VCaP (cell line): Measurements from ENCODE around the gene GSE1.

Experiments used
- H3K27ac ChIP-seq: fragments of 450-650 bp; 2 replicates; pipeline ENCODE4 v1.5.1; 2017
- TF ChIP-seq, protein P1 (sequence below): fragments of 450-650 bp; conservative IDR thresholded peaks from 2 replicates; pipeline ENCODE4 v1.5.1; 2017; ENCODE audit warnings: mild to moderate bottlenecking, moderate library complexity

The GSE1 gene

DNA sequence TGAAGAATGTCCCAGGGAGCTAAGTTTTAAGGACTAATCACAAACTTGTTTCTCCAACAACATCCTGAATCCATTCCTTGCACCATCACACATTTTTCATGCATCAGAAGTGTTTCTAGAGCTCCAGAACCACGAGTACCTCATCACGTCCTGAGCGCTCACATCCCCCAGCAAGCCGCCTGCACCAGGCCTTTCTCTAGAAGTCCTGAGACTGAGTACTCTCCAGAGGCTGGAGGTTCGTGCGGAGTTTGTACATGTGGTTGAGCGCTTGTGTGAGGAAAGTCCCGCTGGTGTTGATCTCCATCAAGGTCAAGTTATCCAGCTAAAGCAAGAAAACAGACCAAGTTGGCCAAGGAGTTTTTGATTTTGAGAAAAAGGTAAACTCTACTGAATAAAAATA lies 64.9 kb downstream of the GSE1 start:
- TF ChIP-seq, protein P1, sequence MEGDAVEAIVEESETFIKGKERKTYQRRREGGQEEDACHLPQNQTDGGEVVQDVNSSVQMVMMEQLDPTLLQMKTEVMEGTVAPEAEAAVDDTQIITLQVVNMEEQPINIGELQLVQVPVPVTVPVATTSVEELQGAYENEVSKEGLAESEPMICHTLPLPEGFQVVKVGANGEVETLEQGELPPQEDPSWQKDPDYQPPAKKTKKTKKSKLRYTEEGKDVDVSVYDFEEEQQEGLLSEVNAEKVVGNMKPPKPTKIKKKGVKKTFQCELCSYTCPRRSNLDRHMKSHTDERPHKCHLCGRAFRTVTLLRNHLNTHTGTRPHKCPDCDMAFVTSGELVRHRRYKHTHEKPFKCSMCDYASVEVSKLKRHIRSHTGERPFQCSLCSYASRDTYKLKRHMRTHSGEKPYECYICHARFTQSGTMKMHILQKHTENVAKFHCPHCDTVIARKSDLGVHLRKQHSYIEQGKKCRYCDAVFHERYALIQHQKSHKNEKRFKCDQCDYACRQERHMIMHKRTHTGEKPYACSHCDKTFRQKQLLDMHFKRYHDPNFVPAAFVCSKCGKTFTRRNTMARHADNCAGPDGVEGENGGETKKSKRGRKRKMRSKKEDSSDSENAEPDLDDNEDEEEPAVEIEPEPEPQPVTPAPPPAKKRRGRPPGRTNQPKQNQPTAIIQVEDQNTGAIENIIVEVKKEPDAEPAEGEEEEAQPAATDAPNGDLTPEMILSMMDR: no peak
- H3K27ac ChIP-seq: no peak overlapping the region

DNA sequence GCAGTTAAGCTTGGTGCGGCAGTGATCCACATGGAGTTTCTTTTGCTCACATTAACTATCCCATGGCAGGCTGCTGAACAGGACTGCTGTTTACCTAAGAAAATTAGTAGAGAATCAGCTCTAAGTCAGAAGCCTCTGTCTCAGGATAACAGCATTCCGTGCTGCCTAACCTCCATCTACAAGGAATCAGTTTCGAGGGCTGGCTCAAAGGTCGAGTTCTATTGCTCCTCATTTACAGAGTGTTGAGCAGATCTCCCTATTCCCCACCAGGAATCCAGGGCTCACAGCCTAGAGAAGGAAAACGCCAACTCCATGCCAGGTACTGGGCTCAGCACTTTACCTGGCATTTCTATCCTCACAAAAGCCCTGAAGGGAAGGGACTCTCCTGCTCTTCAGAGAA lies 65.7 kb downstream of the GSE1 start:
- TF ChIP-seq, protein P1: no peak
- H3K27ac ChIP-seq: no peak overlapping the region

GRCh38 chr16:85679870-85680269 lies 66.7 kb downstream of the GSE1 start:
- no peak overlapping the region for H3K27ac ChIP-seq
- TF ChIP-seq, protein P1: no peak

DNA sequence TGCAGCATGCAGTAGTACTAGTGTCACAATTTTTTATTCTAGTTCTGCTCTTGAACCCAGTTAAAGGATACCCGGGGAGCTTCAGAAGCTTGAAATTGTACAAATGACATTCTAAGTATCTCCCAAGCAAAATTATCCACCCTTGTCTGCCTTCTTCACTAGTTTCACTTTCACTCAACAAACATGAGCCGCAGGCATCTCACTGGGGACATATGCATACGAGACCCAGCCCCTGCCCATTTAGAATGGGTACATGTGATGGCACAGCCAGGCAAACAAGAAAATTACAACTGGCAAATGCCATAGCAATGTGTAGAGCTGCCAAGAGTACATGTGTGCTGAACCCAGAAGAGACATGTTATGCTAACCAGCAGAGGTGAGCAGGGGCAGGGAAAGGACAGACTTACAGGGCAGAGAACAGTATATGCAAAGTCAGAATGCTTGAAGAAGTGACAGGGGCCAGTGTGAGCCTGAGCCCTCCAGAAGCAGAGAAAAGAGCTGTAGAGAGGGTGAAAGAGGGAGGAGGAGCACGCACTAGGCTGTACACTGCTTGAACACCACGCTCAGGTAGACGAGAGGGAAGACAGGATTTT lies 67.3 kb downstream of the GSE1 start:
- no peak overlapping the region for H3K27ac ChIP-seq
- TF ChIP-seq, protein P1: no peak

DNA sequence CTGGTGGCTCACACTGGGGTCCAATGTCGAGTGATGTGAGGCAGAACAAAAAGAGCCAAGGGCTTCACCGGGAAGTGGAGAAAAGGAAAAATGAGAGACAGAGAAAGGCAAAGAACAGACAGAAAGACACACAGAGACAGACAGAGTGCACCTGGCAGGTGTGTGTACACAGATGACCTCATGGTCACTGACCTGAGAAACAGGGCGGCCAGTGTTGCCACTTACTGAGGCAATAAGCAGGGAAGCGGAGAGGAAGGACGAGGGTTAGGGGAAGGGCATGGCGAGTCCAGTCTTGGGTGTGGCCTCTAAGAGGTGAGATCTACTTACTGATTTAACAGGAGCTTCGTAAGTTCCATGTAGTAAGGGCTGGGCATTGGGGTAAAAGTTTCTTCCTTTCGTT lies 68.1 kb downstream of the GSE1 start:
- TF ChIP-seq, protein P1: no peak
- H3K27ac ChIP-seq: no peak overlapping the region; the same call in 1 of the 2 replicates

- TF ChIP-seq, protein P1: no peak
- no peak overlapping the region for H3K27ac ChIP-seq
These were observed 69.4 kb downstream of the GSE1 start for GRCh38 chr16:85682516-85682915.

GRCh38 chr16:85683363-85683762 lies 70.2 kb downstream of the GSE1 start:
- H3K27ac ChIP-seq: no peak overlapping the region
- TF ChIP-seq, protein P1: no peak
